NCI-H446 treated with DMSO at 0.1 percent for 48 hours (cell line): ENCODE results near the gene KLRF2.

Source experiments
- DNase-seq: peaks from one replicate; lab custom pipeline; 2025; lab: John Stamatoyannopoulos, UW

Gene KLRF2

GRCh38 chr12:9888665-9889273 is 7.5 kb downstream of the KLRF2 start:
- DNase-seq: no peak

- DNase-seq: no peak
Observed at GRCh38 chr12:9895215-9895971, 14.1 kb downstream of the KLRF2 start.

GRCh38 chr12:9897535-9897934 is 16.2 kb downstream of the KLRF2 start:
- no peak for DNase-seq

GRCh38 chr12:9899209-9899608 is 17.9 kb downstream of the KLRF2 start:
- DNase-seq: no peak

GRCh38 chr12:9900930-9901329 is 19.6 kb downstream of the KLRF2 start:
- no peak for DNase-seq

- no peak for DNase-seq
Observed at GRCh38 chr12:9902539-9903228, 21.4 kb downstream of the KLRF2 start.

- DNase-seq: no peak
Observed at GRCh38 chr12:9906873-9907272, 25.6 kb downstream of the KLRF2 start.

GRCh38 chr12:9907769-9908168 is 26.5 kb downstream of the KLRF2 start:
- DNase-seq: no peak

- DNase-seq: no peak
Observed at GRCh38 chr12:9908350-9908749, 27.1 kb downstream of the KLRF2 start.

GRCh38 chr12:9909724-9910123 is 28.4 kb downstream of the KLRF2 start:
- DNase-seq: no peak

- no peak for DNase-seq
Observed at GRCh38 chr12:9910716-9911421, 29.6 kb downstream of the KLRF2 start.

- DNase-seq: no peak
Observed at GRCh38 chr12:9911708-9912107, 30.4 kb downstream of the KLRF2 start.

GRCh38 chr12:9919443-9919842 is 38.2 kb downstream of the KLRF2 start:
- no peak for DNase-seq

- DNase-seq: no peak
Observed at GRCh38 chr12:9920451-9920850, 39.2 kb downstream of the KLRF2 start.

- DNase-seq: no peak
Observed at GRCh38 chr12:9922429-9922828, 41.1 kb downstream of the KLRF2 start.

- DNase-seq: no peak
Observed at GRCh38 chr12:9925705-9926393, 44.6 kb downstream of the KLRF2 start.

- DNase-seq: no peak
Observed at GRCh38 chr12:9926876-9927275, 45.6 kb downstream of the KLRF2 start.

- DNase-seq: no peak
Observed at GRCh38 chr12:9928607-9929006, 47.3 kb downstream of the KLRF2 start.

GRCh38 chr12:9931245-9931644 is 50.0 kb downstream of the KLRF2 start:
- no peak for DNase-seq

- DNase-seq: no peak
Observed at GRCh38 chr12:9932270-9932669, 51.0 kb downstream of the KLRF2 start, which contains the start of gene CLEC2A. CLEC2A (minus strand) TSS chr12:9932370; CDS start chr12:9932329, 41 bp downstream.

- DNase-seq: no peak
Observed at GRCh38 chr12:9933958-9934357, 52.7 kb downstream of the KLRF2 start.

GRCh38 chr12:9935026-9935425 is 53.7 kb downstream of the KLRF2 start:
- DNase-seq: no peak
